ENCODE measurements around the gene TAF6.

DNA sequence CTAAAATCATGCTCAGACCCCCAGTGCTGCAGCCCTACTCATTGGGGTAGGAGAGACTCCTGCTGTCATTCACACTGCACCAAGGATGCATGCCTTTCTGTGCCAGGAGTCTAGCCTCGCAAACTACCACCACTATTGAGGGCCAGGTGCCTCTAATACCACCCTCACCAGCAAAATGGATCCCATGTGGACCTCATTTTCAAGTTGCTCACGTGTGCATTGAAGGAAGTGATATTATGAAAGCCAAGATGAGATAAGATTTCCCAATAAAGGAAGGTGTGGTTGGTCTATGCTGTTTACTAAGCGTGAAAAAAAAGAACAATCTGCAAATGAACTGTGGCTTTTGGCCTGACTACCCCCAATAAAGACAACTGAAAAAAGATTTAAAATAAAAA is 22.4 kb upstream of the TAF6 start:
- TF ChIP-seq, protein P1, sequence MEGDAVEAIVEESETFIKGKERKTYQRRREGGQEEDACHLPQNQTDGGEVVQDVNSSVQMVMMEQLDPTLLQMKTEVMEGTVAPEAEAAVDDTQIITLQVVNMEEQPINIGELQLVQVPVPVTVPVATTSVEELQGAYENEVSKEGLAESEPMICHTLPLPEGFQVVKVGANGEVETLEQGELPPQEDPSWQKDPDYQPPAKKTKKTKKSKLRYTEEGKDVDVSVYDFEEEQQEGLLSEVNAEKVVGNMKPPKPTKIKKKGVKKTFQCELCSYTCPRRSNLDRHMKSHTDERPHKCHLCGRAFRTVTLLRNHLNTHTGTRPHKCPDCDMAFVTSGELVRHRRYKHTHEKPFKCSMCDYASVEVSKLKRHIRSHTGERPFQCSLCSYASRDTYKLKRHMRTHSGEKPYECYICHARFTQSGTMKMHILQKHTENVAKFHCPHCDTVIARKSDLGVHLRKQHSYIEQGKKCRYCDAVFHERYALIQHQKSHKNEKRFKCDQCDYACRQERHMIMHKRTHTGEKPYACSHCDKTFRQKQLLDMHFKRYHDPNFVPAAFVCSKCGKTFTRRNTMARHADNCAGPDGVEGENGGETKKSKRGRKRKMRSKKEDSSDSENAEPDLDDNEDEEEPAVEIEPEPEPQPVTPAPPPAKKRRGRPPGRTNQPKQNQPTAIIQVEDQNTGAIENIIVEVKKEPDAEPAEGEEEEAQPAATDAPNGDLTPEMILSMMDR (IDR thresholded peaks at IDR 0.05), result no peak
- TF ChIP-seq POLR2A (IDR thresholded peaks at IDR 0.05), result no peak
